A549 (cell line): ENCODE results near the gene TPRG1.

Source experiments
- CTCF ChIP-seq: fragments of >200 bp; sonication (Bioruptor Twin); formaldehyde crosslinking; IDR thresholded peaks from 3 replicates; pipeline ENCODE4 v1.5.1; 2016
- EP300 ChIP-seq, 2 experiments: fragments of >200 bp; sonication (Bioruptor Twin); formaldehyde crosslinking; IDR thresholded peaks; 2 replicates in 1 of 2; 3 replicates in 1 of 2; pipeline ENCODE4 v1.6.1; 2016 to 2017
- MYC ChIP-seq: IDR thresholded peaks from 2 replicates; pipeline ENCODE4 v1.6.1; 2012; ENCODE audit warnings: mild to moderate bottlenecking, inconsistent platforms, low read length, improper control_type of control experiment, borderline replicate concordance
- POLR2A ChIP-seq: IDR thresholded peaks from 2 replicates; pipeline ENCODE4 v1.6.1; 2012; ENCODE audit warnings: mild to moderate bottlenecking, low read length
- RAD21 ChIP-seq, 2 experiments: fragments of >200 bp in 1 of 2; sonication (Bioruptor Twin) in 1 of 2; formaldehyde crosslinking in 1 of 2; IDR thresholded peaks in 1 of 2; conservative IDR thresholded peaks in 1 of 2; 2 replicates in 1 of 2; 3 replicates in 1 of 2; pipeline ENCODE4 v1.6.1; 2012 to 2018; ENCODE audit warnings: inconsistent platforms in 1 of 2
- RCOR1 ChIP-seq: fragments of 150-350 bp; IDR thresholded peaks from 2 replicates; pipeline ENCODE4 v1.6.1; 2014; ENCODE audit warnings: antibody characterized with exemption, low read length, low read depth
- RNF2 ChIP-seq: fragments of 200-600 bp; sonication (generic); IDR thresholded peaks from 2 replicates; pipeline ENCODE4 v1.6.1; 2016; ENCODE audit warnings: low read depth, mild to moderate bottlenecking, antibody characterized with exemption, moderate library complexity, borderline replicate concordance

- TF ChIP-seq CTCF (no peak), RAD21 (conservative IDR thresholded peaks at IDR 0.05 in 1 of 2, IDR thresholded peaks at IDR 0.05 in 1 of 2) (no peak), MYC (no peak), EP300 (IDR thresholded peaks at IDR 0.05) (no peak), RCOR1 (no peak), POLR2A (no peak), RNF2 (no peak)
These were observed 116.8 kb downstream of the TPRG1 start for GRCh38 chr3:189288348-189289235.
